Esophagus muscularis mucosa (tissue), 4 donors: ENCODE results near the gene NEUROD2.

ENCODE experiments used
- CTCF ChIP-seq, 3 experiments: fragments of 200-600 bp in 2 of 3; fragments of 450-650 bp in 1 of 3; sonication (generic) in 2 of 3; IDR thresholded peaks; one replicate each; pipeline ENCODE4 v1.5.1; 2017 to 2019; ENCODE audit warnings: antibody characterized with exemption in 3 of 3, mild to moderate bottlenecking in 2 of 3, moderate library complexity in 1 of 3
- EP300 ChIP-seq: sonication (generic); formaldehyde crosslinking; IDR thresholded peaks from one replicate; pipeline ENCODE4 v1.6.1; 2017; ENCODE audit warnings: antibody characterized with exemption
- POLR2A ChIP-seq: fragments of 450-650 bp; IDR thresholded peaks from one replicate; pipeline ENCODE4 v1.6.1; 2017; ENCODE audit warnings: antibody characterized with exemption, moderate library complexity, mild to moderate bottlenecking, low read depth

DNA sequence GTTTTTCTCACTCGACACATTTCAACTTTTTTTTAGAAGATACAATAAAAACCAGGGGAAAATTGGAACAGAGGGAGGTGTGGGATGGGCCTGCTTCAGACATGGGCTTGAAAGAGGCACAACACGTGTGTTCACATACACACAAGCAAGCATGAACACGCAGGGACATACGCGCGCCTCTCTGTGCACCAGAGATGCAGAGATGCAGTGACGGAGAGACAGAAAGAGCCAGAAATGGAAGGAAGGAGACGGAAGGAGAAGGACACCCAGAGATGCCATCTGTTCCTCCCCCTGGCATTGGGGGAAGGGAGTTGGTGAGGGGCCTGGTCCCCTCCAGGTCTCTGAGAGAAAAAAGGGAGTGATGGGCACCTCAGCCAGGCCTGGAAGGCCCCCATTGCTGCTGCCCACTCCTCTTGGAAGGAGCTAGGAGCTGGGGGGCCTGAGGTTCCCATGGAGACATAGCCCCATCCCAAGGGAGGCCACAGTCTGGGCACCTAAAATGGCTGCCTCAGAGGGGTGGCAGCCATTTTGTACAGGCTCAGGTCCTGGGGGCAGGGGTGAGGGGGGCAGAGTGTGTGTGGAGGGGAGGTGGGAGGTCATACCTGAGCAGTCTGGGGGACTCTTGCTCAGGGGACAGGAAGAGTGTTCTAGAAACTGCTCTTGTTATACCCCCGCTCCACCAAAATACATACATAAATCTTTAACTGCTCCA, 3.8 kb upstream of the NEUROD2 start:
- TF ChIP-seq CTCF (IDR thresholded peaks at IDR 0.05) (no peak), POLR2A (no peak), EP300 (no peak)
